HG03575 (cell line): ENCODE data around the gene ADGRD1.

Source experiments
- ATAC-seq: cut with Tn5 transposase; IDR thresholded peaks from one replicate; pipeline ENCODE4 v1.9.1; 2021; ENCODE audit not compliant: unreplicated experiment, insufficient number of reproducible peaks, low FRiP score; ENCODE audit errors: extremely low read depth

ADGRD1 gene

DNA sequence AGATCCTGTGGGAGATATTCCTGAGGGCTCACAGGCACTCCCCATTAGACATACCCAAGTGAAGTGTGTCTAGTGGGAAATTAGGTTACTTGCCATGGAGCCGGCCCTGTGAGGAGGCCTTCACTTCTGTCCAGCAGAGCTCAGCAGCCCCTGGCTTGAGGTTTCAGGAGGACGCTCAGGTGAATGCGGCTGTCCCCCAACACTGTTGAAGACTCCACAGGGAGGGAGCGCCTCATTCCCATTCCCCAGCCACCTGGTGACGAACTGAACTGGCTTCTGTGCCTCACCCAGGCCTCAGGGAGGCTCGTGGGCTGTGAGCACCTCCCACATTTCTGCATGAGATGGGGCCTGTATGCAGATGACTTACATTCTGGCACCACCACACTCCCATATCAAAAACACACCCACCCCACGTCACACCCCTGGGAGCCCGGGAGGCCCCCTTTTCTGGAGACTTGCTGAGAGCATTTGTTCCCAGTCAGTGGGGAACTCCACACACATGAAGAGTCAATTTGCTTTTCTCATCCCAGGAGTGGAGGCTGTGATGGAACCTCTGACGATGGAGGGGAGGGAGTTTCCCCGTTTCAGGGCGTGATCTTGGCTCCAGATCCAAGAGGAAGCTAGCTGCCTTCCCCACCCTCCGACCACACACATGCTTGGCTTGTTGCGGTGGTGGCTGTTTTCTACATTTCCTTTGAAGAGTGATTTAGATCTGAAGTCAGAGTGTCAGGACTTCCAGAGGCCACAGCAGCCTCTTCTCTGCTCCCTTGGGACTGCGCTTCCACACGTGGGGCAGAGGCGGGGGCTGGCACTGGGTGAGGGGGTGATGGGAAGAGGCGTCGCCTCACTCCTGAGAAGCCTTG lies 120.7 kb downstream of the ADGRD1 start:
- no peak for ATAC-seq

- no peak for ATAC-seq
Observed at GRCh38 chr12:131075194-131075593, 121.5 kb downstream of the ADGRD1 start.

- no peak for ATAC-seq
Observed at GRCh38 chr12:131075611-131076010, 121.9 kb downstream of the ADGRD1 start.

DNA sequence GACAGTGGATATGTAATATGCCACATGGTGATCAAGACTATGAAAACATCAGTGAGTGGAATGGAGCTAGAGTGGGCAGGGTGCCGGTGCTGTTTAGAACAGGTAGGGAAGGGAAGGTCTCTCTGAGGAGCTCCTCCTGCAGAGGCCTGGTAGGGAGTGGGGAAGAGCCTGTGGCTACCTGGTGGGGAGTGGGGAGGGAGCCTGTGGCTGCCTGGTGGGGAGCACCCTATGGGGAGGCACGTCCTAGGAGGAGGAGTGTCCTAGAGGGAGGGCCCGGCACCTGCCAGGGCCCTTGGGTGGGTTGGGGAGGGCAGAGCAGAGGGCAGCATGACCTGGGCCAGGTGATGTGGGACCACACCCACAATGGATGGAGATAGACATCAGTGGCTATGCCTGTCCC lies 122.6 kb downstream of the ADGRD1 start:
- ATAC-seq, result no peak

DNA sequence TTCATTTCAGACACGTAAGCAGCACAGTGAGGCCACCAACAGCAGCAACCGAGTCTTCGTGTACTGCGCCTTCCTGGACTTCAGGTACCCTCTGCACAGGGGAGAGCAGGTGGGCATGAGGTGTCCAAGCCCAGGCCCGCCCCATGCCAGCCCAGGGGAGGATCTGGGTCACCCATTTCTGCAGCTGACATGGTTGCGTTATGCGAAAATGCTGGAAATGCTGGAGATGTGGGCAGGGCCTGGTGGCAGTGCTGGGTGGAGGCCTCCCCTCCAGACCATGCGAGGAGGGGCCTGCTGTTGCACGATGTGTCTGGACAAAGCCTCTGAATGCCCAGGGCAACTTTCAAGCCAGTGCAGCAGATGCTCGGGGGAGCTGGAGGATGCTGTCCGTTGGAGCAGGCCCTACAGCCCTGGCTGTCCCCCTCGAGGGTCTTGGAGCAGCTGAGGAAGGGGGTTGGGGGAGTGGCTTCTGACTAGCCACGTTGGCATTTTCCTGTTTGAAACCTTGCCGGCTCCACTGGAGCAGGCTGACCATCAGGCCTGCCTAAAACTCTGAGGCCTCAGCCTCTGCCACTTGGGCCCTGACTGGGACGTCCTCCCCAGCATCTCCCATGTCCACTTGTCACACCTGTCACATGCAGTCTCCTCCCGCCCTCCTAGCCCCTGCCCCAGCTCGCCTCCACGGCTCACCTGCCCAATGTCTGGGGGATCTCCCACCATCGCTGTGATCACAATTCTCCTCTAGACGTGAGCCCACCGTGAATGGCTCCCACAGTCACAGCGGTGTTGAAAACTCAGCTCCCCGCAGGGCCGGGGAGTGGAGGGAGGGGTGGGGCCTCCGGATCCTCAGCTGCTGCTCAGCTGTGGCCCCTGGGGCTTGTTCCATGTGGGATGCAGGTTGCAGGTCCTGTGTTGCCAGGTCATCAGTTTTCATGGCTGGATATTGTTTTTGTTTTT lies 123.4 kb downstream of the ADGRD1 start:
- no peak for ATAC-seq

- ATAC-seq, result no peak
Observed at GRCh38 chr12:131077931-131078391, 124.3 kb downstream of the ADGRD1 start.

DNA sequence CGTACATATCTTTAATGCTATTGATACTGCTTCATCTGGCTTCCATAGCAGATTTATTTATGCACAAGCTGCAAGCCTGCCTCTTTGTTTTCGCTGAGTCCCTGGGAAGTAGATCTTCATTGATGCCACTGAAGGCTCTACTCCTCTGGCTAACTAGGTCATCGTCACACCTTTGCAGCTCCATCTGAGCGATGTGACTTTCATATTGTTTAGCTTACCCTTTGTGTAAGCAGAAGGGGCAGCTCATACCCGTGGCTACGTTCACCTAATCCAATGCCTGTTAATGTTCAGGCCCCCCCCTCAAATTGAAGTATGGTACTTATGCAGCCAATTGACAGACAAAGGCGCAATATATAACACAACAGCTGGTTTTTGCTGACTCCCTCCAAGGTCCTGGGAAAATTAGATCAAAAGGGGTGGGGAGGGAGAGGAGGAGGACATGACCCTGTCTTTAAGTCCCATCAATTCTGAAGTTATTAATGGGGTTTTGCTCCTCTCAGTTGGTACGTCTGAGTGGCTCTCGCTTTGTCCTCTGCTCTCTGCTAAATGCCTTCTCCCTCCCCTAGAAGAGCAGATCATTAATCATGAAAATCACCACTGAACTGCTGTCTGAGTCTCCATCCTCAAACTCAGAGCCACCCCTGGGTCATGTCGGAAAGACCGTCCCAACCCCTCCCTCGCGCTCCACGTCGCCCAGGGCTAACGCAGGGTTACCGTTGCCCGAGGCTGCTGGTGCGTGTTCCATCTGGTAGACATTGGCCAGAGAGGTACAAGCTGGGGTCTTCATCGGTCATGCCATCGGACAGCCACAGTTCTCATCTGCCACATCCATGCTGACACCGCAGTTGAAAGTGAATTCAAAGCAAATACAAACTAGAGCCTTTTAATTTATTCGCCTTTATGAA lies 128.8 kb downstream of the ADGRD1 start:
- no peak for ATAC-seq

DNA sequence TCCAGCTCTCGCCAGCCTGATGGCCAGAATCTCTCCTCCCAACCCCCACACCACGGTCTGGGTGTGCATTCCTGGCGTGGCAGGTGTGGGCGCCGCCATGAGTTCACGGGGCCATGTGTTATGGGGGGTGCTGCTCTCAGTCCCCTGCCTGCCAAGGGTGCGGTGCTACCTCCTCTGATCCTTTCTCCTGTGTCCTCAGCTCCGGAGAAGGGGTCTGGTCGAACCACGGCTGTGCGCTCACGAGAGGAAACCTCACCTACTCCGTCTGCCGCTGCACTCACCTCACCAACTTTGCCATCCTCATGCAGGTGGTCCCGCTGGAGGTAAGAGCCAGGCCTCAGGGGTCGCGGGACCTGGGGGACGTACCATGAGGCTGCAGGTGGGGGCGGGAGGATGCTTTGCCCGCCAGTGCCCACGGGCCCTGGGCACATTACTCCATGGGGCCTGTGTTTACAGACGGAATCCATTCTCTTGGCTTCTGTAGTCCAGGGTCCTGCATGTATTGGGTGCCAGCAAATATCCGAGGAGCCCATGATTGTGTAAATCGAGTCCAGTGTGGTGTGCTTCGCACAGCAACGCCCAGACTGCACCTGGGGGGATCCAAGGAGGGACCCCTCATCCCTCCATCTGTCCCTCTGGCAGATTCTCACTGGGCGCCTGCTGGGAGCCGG lies 130.8 kb downstream of the ADGRD1 start:
- ATAC-seq, result no peak

GRCh38 chr12:131085125-131085815 lies 131.6 kb downstream of the ADGRD1 start:
- no peak for ATAC-seq

GRCh38 chr12:131085816-131086591 lies 132.3 kb downstream of the ADGRD1 start:
- ATAC-seq, result no peak

DNA sequence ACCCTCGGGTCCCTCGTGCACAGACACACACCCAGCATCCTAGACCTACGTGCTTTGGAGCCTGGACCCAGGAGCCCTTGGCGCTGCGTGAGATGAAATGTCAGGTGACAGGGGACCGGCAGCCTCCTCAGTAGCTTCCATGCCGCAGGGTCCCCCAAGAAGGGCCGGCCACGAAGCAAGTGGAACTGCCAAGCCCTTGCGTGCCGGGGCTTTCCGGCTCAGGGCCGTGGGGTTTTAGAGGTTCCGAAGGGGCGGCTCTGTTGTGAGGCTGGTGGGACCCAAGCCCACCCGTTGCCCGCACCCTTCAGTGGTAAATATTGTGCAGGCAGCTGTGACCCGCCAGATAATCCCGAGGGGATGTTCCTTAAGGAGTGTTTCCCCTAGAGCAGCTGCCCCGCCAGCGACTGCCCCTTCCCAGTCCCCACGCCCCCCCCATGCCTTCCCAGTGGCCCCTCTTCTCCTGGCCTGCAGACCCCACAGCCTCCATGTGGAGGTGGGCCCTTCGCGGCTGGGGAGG lies 133.7 kb downstream of the ADGRD1 start:
- ATAC-seq, result no peak

GRCh38 chr12:131087991-131088700 lies 134.4 kb downstream of the ADGRD1 start:
- ATAC-seq, result no peak

- no peak for ATAC-seq
Observed at GRCh38 chr12:131088701-131089530, 135.2 kb downstream of the ADGRD1 start.

DNA sequence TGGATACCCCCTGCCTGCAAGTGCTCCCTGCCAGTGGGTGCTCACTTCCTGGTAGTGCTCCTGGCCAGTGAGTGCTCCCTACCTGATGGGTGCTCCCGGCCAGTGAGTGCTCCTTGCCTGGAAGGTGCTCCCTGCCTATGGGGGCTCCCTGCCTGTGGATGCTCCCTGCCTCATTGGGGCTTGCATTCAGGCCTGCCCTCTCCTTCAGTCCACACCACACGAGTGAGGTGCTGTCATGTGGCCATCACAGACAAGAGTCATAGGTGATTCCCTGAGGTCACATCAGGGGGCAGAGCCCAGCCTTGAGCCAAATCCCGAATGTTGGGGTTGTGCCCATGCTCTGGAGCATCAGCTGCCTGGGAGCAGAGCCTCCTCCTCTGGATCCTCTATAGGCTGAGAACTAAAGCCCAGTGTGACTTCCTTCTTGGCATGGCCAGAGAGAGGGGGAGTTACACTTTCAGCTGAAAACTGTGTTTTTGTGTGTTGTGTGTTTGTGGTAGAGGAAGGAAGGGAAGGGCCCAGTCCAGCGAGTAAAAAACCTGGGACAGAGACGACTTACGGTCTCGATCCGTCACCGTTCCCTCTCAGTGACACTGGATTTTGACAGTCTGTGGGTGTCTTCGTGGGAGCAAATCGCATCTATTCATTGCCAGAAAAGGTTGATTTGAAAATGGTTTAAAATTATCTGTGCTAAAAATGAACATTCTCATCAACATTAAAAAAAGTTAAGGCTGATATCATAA lies 136.0 kb downstream of the ADGRD1 start:
- ATAC-seq, result no peak
